Astrocyte (in vitro differentiated cells and primary cell): Measurements from ENCODE around the gene COL27A1. TPM values are rescaled to one million over a fixed set of nuclear protein-coding genes. Genes with fewer than 3 reads are reported as not detected.

Source experiments
- DNase-seq: peaks from one replicate; pipeline ENCODE4 v3.0.0-alpha.2; 2010; ENCODE audit warnings: low read depth
- FAIRE-seq: peaks from 2 replicates; lab custom pipeline; 2011; peaks lifted over from hg19 to GRCh38; lab: Jason Lieb, UNC
- H2AFZ ChIP-seq: 2 replicates; pipeline ENCODE4 v1.6.0; 2012; ENCODE audit warnings: low read depth, low read length, inconsistent platforms
- H3K27ac ChIP-seq: 2 replicates; pipeline ENCODE4 v1.5.1; 2011; ENCODE audit warnings: low read depth, low read length, inconsistent platforms
- H3K27me3 ChIP-seq: 2 replicates; pipeline ENCODE4 v1.6.0; 2011; ENCODE audit warnings: low read length, inconsistent platforms; ENCODE audit not compliant: insufficient read depth
- H3K36me3 ChIP-seq: 2 replicates; pipeline ENCODE4 v1.5.1; 2011; ENCODE audit warnings: low read length, inconsistent platforms; ENCODE audit not compliant: insufficient read depth
- H3K4me1 ChIP-seq: 2 replicates; pipeline ENCODE4 v1.5.1; 2011; ENCODE audit warnings: low read length, inconsistent platforms; ENCODE audit not compliant: insufficient read depth
- H3K4me2 ChIP-seq: 2 replicates; pipeline ENCODE4 v1.6.0; 2012; ENCODE audit warnings: low read length, inconsistent platforms
- H3K4me3 ChIP-seq: 2 replicates; pipeline ENCODE4 v1.5.1; 2011; ENCODE audit warnings: low read depth, mild to moderate bottlenecking, low read length, inconsistent platforms; ENCODE audit not compliant: insufficient read depth
- H3K79me2 ChIP-seq: 2 replicates; pipeline ENCODE4 v1.6.0; 2012; ENCODE audit warnings: mild to moderate bottlenecking, low read length, inconsistent platforms; ENCODE audit not compliant: insufficient read depth
- H3K9ac ChIP-seq: 2 replicates; pipeline ENCODE4 v1.6.0; 2012; ENCODE audit warnings: mild to moderate bottlenecking, low read length, inconsistent platforms
- H3K9me3 ChIP-seq: 2 replicates; pipeline ENCODE4 v1.5.1; 2012; ENCODE audit warnings: low read depth, mild to moderate bottlenecking, low read length, inconsistent platforms; ENCODE audit not compliant: insufficient read depth
- H4K20me1 ChIP-seq: 2 replicates; pipeline ENCODE4 v1.6.0; 2012; ENCODE audit warnings: low read length, inconsistent platforms; ENCODE audit not compliant: insufficient read depth
- H3K27ac Mint-ChIP-seq: one replicate; pipeline ENCODE4 v1.8.0; 2021; ENCODE audit warnings: mild to moderate bottlenecking, mixed read lengths; ENCODE audit not compliant: unreplicated experiment
- H3K27me3 Mint-ChIP-seq: one replicate; pipeline ENCODE4 v1.8.0; 2021; ENCODE audit warnings: low read depth, mixed read lengths; ENCODE audit not compliant: unreplicated experiment
- H3K36me3 Mint-ChIP-seq: one replicate; pipeline ENCODE4 v1.8.0; 2021; ENCODE audit warnings: low read depth, mixed read lengths; ENCODE audit not compliant: unreplicated experiment
- H3K4me1 Mint-ChIP-seq: one replicate; pipeline ENCODE4 v1.8.0; 2021; ENCODE audit warnings: low read depth, mixed read lengths; ENCODE audit not compliant: unreplicated experiment
- H3K4me3 Mint-ChIP-seq: one replicate; pipeline ENCODE4 v1.8.0; 2021; ENCODE audit warnings: mild to moderate bottlenecking, moderate library complexity, mixed read lengths; ENCODE audit not compliant: unreplicated experiment
- H3K9me3 Mint-ChIP-seq: one replicate; pipeline ENCODE4 v1.8.0; 2021; ENCODE audit warnings: mild to moderate bottlenecking, mixed read lengths; ENCODE audit not compliant: unreplicated experiment
- CTCF ChIP-seq: IDR thresholded peaks from 2 replicates; pipeline ENCODE4 v1.5.1; 2011; ENCODE audit warnings: low read depth, mild to moderate bottlenecking, inconsistent platforms, low read length, moderate library complexity; ENCODE audit not compliant: insufficient read depth
- EZH2 ChIP-seq: IDR thresholded peaks from 2 replicates; pipeline ENCODE4 v1.6.1; 2012; ENCODE audit warnings: mild to moderate bottlenecking, low read length, inconsistent platforms; ENCODE audit not compliant: insufficient read depth
- total RNA-seq: library from RNA; stranded (reverse); gene quantifications from 2 replicates; pipeline ENCODE4 v1.2.1, GENCODE V29; 2021

Gene COL27A1
- total RNA-seq, 1 donor from 2014 or later: 31.2 TPM

- TF ChIP-seq CTCF: no peak
- no peak for TF ChIP-seq EZH2
Measured at GRCh38 chr9:114244570-114244969, 89.2 kb downstream of the COL27A1 start.

GRCh38 chr9:114246558-114246957 is 91.2 kb downstream of the COL27A1 start:
- no peaks in the 10 kb centered on the region for H3K4me1 Mint-ChIP-seq
- Histone ChIP-seq H3K9me3 (no peaks in the 10 kb centered on the region), H4K20me1 (no peaks in the 10 kb centered on the region), H3K27ac (no peak overlapping the region), H3K27me3 (no peaks in the 10 kb centered on the region), H3K9ac (no peak overlapping the region), H3K79me2 (no peaks in the 10 kb centered on the region), H3K4me1 (peaks cover 9% of the 10 kb centered on the region), H2AFZ (no peak overlapping the region), H3K4me2 (no peak overlapping the region), H3K36me3 (no peaks in the 10 kb centered on the region), H3K4me3 (no peak overlapping the region)
- H3K27me3 Mint-ChIP-seq: peaks cover 4% of the 10 kb centered on the region
- peak; percentile 50 for DNase-seq
- H3K4me3 Mint-ChIP-seq: no peak overlapping the region
- H3K9me3 Mint-ChIP-seq: no peaks in the 10 kb centered on the region
- TF ChIP-seq CTCF (no peak), EZH2 (no peak)
- no peak for FAIRE-seq
- H3K27ac Mint-ChIP-seq: no peak overlapping the region
- H3K36me3 Mint-ChIP-seq: peaks cover 9% of the 10 kb centered on the region

More at GRCh38 chr9:114244570-114244969, 89.2 kb downstream of the COL27A1 start:
- no peak overlapping the region for H3K27ac ChIP-seq
- H3K4me1 ChIP-seq: peaks cover 5% of the 10 kb centered on the region
- no peaks in the 10 kb centered on the region for H4K20me1 ChIP-seq
- no peak overlapping the region for H3K4me3 Mint-ChIP-seq
- no peaks in the 10 kb centered on the region for H3K9me3 Mint-ChIP-seq
- H3K36me3 ChIP-seq: no peaks in the 10 kb centered on the region
- H3K79me2 ChIP-seq: no peaks in the 10 kb centered on the region
- H3K27ac Mint-ChIP-seq: no peak overlapping the region
- no peaks in the 10 kb centered on the region for H3K27me3 ChIP-seq
- DNase-seq (no peak), FAIRE-seq (no peak)
- peaks cover 12% of the 10 kb centered on the region for H3K36me3 Mint-ChIP-seq
- H3K4me3 ChIP-seq: no peak overlapping the region
- peaks cover 4% of the 10 kb centered on the region for H3K27me3 Mint-ChIP-seq
- H3K4me1 Mint-ChIP-seq: no peaks in the 10 kb centered on the region
- H3K9me3 ChIP-seq: no peaks in the 10 kb centered on the region
- H3K9ac ChIP-seq: no peak overlapping the region
- no peak overlapping the region for H3K4me2 ChIP-seq
- H2AFZ ChIP-seq: no peak overlapping the region

DNA sequence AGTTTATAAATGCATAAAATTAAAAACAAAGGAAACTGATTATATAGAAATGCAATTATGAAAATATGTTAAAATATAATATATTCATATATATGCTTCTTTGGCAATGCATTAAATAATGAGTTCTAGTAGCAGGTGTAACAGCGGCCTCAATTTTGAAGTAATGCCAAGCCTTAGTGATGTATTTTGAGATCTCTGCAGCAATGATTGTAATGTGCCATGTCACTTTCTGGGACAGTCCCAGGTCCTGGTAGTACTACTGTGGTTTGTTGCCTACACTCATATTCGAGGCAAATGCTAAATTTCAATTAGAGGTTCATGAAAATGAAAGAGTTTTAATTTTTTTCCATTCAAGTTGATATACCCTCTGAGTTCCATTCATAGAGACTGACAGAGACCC is 91.7 kb downstream of the COL27A1 start:
- DNase-seq: no peak
- Mint-ChIP-seq H3K36me3 (peaks cover 9% of the 10 kb centered on the region), H3K27ac (no peak overlapping the region), H3K4me3 (no peak overlapping the region), H3K4me1 (no peaks in the 10 kb centered on the region), H3K27me3 (peaks cover 4% of the 10 kb centered on the region), H3K9me3 (no peaks in the 10 kb centered on the region)
- Histone ChIP-seq H3K27ac (no peak overlapping the region), H3K9ac (no peak overlapping the region), H4K20me1 (no peaks in the 10 kb centered on the region), H3K27me3 (no peaks in the 10 kb centered on the region), H3K36me3 (no peaks in the 10 kb centered on the region), H2AFZ (no peak overlapping the region), H3K9me3 (no peaks in the 10 kb centered on the region), H3K79me2 (no peaks in the 10 kb centered on the region), H3K4me1 (peaks cover 9% of the 10 kb centered on the region), H3K4me3 (no peak overlapping the region), H3K4me2 (no peak overlapping the region)
- no peak for FAIRE-seq
- TF ChIP-seq CTCF: no peak
- no peak for TF ChIP-seq EZH2
